ENCODE data around the gene ZMAT5.

Gene ZMAT5

DNA sequence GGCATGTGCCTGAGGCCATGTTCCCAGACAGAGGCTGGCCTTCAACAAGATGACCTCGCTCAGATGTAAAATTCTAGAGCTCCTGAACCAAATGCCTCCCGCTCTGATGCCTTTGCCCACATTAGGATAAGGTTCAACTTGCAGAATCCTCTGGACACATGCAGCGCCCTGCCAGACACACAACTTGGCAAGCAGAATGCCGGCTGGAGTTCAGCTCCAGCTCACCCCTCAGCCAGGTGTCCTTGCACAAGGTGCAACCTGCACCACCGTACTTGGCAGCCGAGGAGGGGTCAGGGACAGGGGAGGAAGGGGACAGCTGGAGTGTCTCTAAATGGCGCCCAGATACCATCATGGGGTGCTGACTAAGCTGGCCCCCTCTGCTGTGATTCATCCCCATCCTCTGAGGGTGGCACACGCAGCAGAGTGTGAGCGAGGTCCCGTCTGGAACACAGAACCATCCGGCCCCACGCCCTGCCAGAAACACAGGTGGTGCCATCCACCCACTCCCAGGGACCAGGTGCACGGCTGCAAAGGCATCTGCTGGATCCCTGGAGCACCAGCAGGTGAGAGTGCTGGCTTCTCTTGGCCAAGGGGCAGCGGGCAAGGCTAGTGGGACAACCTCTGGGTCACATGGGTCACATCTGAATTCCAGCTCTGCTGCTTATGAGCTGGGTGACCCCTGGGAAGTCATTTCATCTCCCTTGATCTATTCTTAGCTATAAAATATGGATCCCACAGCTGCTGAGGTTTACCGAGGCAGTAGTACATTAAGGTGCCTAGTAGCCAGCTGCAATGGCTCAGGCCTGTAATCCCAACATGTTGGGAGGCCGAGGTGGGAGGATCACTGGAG, 12.8 kb downstream of the ZMAT5 start:
- DNase-seq (ENCODE audit: low spot score) = no peak

DNA sequence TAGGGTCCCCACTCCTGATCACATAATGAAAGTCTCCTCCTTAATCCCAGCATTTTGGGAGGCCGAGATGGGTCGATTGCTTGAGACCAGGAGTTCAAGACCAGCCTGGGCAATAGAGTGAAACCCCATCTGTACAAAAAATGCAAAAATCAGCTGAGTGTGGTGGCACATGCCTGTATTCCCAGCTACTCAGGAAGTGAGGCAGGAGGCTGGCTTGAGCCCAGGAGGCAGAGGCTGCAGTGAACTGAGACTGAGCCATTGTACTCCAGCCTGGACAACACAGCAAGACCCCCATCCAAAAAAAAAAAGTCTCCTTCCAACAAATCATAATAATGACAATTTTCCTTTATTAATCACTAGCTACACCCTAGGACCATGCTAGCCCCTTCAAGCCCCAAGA, 15.1 kb downstream of the ZMAT5 start:
- DNase-seq (ENCODE audit: low spot score) = no peak

DNA sequence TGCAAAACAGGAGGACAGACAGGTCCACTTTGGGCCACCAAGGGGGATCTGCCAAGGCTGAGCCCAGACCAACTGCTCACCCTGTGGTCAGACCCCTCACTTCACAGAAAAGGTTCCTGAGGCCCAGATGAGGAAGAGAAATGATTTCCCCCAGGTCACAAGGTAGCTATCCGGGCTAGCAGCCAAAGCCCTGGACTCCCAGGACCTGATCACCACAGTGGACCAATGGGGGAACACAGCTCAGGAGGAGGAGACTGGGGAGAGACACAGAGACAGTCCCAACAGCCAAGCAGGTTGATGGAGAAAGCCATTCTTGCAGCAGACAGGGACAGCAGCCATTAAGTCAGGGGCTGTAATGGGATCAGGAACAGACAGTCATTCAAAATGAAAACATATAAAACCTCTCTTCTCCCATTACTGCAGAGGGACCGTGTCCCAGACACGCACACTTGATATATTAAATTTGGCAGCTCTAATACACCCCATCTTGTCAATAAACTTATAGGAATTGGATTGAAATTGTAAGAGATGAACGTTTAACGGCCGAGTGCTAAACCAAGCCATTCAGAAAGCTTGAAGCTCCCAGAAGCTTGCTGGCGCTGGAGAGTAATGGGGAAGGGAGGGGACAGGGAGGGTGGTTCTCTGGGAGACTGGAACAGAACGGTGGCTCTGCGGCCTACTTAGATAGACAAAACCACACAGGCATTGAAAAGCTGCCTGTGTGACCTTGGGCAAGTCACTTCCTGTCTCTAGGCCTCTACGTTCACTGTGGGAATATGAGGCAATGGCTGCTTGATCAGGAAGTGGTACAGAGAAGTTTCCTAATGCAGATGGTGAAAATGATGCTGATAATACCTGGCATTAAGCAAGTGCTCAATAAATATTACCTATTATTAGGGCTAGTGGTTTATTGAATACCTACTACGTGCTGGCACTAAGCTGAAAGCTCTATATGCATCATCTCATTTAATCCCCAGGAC, 16.0 kb downstream of the ZMAT5 start:
- DNase-seq (ENCODE audit: low spot score) = no peak

- no peak for DNase-seq (ENCODE audit: low spot score)
These were observed 16.8 kb downstream of the ZMAT5 start for GRCh38 chr22:29750029-29750428.

- no peak for DNase-seq (ENCODE audit: low spot score)
These were observed 18.4 kb downstream of the ZMAT5 start for GRCh38 chr22:29748248-29748893.

DNA sequence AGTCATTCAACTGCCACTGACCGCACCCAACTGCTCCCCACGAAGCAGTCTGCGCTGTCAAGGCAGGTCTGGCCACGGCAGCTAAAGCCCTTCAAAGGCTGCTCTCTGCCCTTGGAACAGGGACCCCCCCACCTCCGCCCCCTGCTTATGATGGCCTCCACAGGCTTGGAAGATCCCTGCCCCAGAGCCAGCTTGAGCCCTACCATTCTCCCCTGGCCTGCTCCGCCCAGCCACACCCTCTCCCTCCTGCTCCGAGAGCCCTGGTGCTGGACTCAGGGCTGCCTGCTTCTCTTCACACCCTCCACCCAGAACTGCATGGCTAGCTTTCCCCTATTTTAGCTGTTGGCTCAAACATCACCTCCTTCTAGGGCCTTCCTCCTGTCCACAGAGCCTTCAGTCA, 19.0 kb downstream of the ZMAT5 start:
- no peak for DNase-seq (ENCODE audit: low spot score)

DNA sequence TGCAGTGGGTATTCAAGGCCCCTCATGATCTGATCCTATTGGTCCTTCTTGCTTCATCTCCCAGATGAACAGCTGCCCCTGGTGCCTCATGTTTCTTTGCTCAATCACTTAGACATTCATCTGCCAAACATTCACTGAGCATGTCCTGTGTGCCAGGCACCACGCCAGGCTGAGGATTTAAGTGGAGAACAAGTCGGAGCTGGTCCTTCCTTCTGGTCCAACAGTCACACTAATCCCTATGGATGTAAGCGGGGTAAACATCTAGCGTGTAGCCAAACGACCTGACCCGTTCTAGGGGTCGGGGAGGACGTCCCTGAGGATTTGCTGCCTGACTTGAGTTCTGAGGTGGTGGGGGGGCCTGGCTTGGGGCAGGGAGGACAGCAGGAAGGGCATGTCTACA, 21.9 kb downstream of the ZMAT5 start:
- DNase-seq (ENCODE audit: low spot score) = peak; percentile 71

DNA sequence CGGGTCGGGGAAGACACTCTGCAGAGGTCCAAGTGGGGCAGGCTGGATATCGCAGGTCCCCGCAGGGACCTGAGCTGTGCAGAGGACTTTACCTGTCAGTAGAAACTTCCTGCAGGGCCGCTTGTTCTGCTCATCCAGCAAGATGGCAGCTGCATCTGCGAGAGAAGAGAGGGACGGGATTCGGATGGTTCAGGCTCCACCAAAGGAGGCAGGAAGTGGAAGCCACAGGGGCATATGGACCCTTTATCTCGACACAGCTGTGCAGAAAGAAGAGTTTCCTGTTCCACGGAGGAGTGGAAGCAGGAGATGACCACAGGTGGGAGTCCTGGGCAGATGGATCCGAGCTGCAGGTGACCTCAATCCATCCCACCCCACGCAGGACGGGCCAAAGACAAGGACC, 24.5 kb downstream of the ZMAT5 start:
- DNase-seq (ENCODE audit: low spot score) = no peak

- no peak for DNase-seq (ENCODE audit: low spot score)
These were observed 24.9 kb downstream of the ZMAT5 start for GRCh38 chr22:29741926-29742325.

- DNase-seq (ENCODE audit: low spot score) = no peak
These were observed 26.6 kb downstream of the ZMAT5 start for GRCh38 chr22:29740216-29740615.

GRCh38 chr22:29739346-29739875, 27.4 kb downstream of the ZMAT5 start:
- DNase-seq (ENCODE audit: low spot score) = no peak

- DNase-seq (ENCODE audit: low spot score) = no peak
These were observed 28.5 kb downstream of the ZMAT5 start for GRCh38 chr22:29738118-29738815.

GRCh38 chr22:29737251-29738117, 29.3 kb downstream of the ZMAT5 start:
- no peak for DNase-seq (ENCODE audit: low spot score)

DNA sequence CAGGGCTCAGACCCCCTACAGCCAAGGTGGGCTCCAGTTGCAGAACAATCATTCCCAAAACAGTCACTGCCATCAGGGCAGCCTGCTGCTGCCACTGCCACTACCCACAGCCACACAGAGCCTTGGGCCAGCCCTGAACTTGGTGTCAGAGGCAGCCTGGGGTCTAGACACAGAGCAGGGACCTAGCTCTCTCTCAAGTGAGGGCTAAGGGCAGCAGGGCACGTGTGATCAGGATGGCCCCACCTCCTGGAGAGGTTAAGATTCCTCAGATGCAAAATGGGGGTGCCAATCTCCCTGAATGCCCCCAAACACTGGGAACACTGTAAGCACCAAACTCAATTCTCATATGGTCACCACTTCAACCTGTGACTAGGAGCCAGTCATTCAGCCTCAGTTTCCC, 31.4 kb downstream of the ZMAT5 start:
- no peak for DNase-seq (ENCODE audit: low spot score)

GRCh38 chr22:29734838-29735237, 32.0 kb downstream of the ZMAT5 start:
- DNase-seq (ENCODE audit: low spot score) = no peak

GRCh38 chr22:29734406-29734805, 32.4 kb downstream of the ZMAT5 start:
- DNase-seq (ENCODE audit: low spot score) = no peak

DNA sequence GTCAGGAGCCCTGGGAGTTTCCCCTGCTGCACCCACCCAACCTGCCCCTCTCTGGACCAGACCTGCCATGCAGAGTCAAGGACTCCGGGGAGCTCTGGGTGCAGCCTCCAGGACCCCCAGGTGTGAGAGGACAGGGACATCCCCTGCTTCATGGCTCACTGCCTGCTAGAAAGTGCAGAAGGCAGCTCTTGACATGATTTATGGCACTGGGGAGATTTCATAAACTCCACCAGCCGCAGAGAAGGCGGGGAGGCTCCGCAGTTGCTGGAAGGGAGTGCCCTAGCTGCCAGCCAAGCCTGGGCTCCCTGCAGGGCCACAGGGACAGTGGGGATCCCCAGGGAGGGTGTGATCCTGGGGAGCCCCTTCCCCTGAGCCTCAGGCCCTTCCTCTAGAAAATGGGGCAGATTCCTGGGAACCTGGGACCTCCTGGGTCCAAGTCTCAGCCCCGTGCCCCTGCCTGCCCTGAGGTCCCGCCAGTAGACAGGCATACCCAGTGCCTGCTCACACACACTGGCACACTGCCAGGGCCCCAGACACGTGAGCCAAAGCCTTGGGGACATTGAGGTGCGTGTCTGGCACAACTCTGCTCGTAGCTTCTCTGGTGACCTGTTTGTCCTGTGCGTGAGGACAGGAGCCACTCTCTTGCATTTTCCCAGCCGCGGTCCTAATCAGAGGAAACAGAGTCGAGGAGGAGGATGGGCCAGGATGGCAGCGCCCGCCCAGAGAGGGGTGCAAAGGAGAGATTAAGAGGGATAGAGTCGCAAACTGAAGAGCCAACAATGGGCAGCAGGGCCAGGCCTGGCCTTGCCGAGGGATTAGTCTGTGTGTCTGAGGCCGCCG, 33.2 kb downstream of the ZMAT5 start:
- no peak for DNase-seq (ENCODE audit: low spot score)

DNA sequence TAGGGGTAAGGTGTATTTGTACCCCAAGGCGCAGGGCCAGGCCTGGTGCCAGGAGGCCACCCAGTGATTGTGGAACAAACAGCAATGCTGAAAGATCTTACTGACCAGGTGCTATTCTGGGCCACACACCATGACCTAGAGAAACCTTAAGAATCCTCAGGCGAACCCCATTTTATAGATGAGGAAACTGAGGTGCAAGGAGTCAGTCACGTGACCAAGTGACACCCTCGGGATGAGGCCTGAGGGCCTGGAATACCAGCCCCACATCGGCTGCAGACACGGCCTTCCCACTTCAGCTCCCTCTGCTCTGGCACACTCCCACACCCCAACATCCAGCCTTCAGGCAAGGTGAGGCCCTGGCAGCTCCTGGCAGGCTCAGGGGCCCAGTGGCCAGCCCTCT, 33.9 kb downstream of the ZMAT5 start:
- DNase-seq (ENCODE audit: low spot score) = no peak

DNA sequence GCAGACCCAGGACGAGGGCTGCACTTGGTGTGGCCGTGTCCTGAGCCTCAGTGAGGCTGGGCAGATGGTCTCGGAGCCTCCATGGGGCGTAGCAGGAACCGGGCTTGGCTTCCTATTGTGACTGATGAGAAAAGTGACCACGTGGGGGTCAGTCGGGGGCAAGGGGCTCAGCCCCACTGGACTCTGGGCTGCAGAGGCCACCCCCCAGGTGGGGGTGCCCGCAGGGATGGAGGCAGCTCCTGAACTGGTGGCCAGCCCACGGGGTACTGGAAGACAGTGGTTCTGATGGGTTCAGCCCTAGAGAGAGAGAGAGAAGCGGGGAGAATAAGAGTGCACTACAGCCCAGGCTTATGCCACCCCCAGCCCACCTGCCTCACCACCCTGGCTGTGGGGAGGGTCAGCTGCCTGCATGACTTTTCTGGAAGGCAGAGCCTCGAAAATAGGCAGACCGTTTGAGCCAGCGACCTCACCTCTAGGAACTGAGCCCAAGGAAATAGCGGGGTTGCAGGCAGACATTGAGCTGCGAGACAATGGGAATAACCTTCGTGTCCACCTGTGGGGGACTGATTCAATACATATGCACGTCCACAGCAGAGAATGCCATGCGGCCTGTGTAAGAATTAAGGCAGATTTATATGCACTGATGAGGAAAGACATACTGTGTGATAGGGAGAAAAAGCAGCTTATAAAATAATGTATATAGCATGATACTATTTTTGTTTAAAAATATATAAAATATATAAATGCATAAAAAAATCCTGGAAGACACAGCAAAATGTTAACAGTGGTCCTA, 35.6 kb downstream of the ZMAT5 start:
- DNase-seq (ENCODE audit: low spot score) = no peak

All from GM03348 (cell line).